ENCODE results near the gene MYO18A.

MYO18A gene

DNA sequence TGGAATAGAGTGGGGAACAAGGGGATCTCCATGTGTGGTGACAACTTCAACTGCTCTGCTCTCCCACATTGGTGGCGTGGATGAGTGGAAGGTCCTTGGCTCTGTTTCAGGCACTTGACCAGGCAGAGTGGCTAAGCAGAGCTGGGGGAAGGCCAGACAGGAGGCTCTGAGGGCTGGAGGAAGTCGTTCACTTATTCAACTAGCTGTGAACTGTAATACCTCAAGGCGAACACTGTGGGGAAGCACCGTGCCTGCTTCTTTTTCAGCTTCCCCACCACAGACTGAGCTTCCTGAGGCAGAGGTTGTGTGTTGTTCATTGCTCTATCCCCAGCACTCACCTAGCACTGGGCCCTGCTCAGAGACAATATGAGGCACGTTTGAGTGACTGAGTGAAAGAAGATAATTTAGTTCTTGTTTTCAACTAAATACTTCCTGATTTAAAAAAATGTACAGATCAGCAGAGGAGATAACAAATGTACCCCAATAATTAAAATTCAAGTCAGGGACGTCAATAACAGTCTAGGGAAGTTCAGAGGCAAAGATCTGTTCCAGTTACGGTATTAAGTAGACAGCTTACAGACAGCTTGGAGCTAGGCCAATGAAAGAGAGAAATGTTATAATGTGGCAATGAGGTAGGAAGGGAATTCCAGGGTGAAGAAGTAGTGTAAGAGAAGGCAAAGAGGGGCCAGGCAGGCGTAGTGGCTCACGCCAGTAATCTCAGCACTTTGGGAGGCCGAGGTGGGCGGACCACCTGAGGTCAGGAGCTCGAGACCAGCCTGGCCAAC lies 34.7 kb downstream of the MYO18A start:
- DNase-seq: peak; percentile 83

DNA sequence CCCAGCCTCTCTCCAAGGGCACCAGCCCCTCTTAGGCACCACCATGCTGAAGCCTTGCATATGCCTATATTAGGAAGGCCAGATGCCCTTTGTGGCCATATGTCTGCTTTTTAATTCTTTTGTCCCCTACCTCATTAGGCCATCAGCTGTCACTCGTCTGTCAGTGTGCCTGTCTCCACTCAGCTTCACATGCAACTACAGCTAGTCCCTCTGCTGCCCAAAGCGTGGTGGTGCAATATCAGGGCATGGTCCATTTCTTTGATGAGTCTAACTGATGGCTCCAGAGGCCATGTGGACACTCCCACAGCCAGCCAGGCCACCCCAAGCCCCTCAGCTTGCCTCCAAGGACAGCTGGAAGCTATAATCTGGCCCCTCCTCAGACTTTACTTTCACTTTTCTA lies 36.3 kb downstream of the MYO18A start:
- no peak for DNase-seq

DNA sequence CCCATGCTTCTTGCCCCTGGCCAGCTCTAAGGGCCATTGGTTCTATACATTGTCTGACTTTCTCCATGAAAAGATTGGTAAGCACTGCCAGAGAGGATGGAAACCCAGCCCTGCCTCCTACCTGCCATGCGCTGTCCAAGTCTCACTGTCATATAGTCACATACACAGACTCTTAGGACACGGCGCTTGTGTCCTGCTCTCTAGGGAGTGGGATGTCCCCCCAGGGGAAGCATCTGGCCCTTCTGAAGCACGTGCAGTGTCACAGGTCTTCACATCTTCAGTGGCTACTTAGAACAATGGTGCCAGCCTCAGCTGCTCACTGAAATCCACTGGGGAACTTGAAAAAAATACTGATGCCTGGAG lies 38.7 kb downstream of the MYO18A start:
- DNase-seq: no peak

DNA sequence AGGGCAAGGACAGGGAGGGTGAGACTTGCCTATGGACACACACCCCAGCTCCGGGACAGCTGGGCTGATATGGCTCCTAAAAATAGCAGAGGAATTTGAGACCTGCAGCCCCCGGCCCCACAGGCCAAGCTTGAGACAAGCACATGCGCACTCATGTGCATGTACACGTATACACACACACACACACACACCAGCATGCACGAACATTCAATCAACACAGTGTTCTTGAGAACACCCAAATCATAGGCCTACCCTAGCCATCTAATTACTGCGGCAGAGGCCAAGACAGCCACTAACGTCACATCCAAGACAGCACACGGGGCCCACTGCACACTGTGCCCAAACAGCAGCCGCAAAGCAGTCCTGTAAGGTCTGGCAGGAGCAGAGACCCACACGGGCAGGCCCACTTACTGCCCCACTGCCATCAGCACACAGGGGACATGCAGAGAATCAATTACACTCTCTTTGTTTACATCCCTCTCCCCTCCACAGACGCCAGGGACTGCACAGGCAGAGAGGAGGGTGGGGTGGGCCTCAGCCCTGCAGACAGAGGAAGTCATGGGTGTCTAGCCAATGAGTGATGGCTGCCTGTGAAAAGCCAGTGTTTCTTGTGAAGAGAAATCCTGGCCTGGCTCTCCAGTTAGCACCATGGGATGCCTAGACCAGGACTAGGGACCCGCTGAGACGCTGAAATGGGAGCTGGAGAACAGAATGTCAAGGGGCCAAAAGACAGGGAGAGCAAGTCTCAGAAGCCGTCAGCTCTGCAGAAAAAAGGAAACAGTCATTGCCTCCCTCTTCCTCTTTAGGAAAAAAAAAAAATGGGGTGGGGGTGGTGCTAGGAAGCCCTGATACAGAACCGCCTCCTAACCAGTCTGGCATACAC lies 39.3 kb downstream of the MYO18A start:
- DNase-seq: peak; percentile 56 to 61

DNA sequence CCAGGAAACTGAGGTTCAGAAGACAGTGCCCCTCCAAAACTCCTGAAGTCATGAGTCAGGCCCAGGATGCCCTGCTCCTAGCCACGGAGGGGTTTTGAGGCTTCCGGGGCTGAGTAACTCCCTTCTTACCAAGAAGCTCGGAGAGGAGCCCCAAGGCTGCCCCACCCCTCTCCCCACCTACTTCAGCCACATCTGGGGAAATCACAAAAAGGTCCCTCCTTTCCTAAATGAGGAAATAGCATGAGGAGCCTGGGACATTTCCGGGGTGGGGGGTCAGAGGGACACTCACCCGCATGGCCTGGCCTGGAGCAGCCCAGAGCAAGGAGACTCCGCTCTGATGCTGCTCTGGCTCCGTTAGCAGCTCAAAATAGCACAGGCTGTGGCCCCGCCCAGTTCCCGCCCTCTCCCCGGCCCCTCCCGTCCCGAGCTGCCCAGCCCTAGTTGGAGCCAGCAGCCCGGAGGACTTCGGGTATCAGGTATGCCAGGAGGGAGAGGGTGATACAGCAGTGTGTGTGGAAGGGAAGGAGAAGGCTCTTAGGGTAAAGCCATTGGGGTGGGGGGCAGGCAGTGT lies 40.1 kb downstream of the MYO18A start:
- DNase-seq: peak; percentile 74 to 82

DNA sequence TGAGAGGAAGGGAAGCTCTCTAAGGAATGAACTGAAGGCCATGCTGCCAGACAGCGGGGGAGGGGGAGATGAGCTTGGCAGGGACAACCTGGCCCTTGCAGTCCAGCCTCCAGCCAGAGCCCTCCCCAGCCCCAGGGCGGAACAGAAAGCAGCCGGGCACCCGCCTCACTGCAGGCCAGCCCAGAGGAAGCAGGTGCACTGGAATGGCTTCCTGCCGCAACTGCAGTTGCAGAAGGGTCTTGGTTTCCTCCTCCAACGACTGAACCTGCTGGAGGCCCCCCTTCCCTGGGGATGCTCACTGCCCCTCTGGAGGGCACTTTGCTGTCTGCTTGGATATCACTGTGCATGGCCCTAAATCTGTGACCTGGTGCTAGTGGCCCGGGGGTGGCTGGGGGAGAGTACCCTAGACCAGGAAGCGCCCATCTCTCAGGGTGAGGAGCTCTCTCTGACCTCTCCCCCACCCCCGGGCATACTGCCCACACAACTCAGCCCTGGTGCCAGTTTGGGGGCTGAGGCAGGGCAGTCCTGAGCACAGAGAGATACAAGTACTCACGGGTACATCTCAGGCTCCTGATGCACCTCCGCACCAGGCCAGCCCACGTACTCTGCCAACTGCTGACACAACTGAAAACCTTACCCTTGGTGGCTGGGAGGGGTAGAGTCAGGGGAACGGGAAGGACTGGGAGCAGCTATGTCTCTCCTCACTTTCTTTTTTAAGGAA lies 41.1 kb downstream of the MYO18A start:
- peak in 1 of 2 donors; percentile 26 for DNase-seq

DNA sequence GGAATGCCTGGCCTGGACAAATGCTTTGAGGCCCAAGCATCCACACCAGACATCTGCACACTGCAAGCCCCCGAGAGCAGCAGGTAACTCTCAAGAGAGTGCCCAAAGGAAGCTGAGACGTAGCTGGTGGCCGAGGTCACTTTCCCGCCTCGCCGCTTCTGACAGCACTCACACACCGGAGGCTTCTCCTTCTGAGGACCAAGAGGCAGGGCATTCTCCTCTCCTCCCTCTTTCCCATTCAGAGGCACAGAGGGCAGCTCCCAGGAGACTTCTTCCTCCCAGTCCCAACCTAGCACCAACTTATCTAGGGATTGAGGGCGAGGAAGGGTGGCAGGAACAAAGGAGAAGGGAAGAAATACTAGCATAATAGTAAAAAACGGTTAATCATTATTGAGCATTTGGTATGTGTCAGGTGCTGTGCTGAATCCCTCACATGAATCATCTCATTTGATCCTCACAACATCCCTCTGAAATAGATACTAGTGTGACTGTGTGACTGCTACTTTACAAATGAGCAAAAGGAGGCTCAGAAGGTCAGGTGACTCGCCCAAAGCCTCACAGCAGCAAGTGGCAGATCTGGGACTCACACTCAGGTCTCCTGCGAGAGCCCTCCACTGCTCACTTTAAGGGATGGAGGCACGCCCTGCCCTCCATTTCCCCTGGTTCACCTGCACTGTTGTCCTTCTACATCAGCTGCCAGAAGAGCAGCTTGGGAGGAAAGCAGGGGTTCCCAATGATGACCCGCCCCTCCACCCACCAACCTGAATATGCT lies 41.8 kb downstream of the MYO18A start:
- DNase-seq: peak in 1 of 2 donors; percentile 39

DNA sequence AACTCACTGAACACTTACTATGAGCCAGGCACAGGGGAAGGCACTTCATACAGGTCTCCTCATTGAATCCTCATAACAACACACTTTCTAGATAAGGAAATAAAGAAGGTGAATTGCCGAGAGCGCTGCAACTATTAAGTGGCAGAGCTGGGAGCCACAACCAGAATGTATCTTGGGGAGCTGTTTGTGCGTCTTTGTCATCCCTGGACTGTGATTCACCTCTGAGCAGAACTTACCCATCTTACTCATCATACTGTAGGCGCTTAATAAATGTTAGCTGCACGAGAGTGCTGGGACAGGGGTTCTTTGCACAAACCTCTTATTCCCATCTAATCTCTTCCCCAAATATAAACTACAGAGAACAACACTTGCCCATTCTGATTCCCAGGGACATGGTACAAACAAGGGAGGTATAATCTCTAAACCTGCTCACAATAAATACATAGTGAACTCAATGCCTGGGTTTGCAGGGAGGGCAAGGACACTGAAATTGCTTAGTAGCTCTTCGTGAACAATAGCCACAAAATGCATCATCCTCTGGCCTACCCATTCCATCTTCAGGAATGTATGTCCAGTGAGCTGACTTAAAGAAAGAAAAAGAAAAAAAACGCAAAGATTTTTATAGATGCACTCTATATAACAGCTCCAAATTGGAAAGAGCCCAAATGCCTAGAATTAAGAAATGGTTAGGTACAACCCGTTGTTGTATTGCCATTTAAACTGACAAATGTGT lies 43.0 kb downstream of the MYO18A start:
- no peak for DNase-seq

DNA sequence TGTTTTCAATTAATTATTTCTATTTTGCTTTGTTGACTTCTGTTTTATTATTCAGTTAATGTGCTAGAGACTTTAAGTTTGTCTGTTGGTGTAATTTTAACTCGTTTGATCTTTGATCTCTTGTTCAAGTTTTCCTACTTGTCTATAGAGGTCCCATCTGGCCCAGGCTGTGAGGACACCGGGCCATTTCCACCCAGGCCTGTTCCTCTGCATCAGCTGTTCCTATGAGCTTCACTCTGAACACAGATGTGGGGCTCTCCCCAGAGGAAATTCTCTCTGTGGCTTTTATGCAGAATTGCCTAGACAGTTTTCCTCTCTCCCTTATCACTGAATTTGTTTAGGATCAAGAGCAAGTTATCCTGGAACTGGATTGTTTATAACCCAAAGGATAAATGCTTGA lies 44.7 kb downstream of the MYO18A start:
- no peak for DNase-seq

DNA sequence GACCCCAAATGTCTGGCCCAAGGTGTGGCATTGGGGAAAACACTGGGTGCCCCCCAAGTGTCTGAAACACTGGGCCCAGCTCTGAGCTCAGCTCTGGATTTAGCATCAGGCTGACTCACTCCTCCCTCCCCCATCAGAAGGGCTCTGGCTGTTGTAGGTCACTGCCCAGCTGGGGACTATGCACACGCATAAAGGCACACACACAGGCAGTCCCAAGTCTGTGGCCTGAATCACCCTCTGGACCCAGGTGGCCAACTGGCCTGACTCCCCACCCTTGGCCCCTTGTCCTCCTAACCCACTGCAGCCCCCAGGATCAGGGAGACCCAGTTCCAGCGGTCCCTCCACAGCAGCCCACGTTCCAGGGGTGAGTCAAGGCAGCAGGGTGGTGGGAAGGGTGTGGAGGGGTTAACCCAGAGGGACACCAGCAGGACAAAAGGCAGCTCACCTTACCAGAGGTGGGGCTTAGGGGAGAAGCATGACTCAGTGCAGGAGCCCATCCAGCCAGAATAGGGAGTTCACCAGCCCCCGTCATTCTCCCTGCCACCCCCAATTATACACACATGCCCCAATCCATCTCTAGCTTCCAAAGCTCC lies 47.0 kb downstream of the MYO18A start:
- DNase-seq: no peak

DNA sequence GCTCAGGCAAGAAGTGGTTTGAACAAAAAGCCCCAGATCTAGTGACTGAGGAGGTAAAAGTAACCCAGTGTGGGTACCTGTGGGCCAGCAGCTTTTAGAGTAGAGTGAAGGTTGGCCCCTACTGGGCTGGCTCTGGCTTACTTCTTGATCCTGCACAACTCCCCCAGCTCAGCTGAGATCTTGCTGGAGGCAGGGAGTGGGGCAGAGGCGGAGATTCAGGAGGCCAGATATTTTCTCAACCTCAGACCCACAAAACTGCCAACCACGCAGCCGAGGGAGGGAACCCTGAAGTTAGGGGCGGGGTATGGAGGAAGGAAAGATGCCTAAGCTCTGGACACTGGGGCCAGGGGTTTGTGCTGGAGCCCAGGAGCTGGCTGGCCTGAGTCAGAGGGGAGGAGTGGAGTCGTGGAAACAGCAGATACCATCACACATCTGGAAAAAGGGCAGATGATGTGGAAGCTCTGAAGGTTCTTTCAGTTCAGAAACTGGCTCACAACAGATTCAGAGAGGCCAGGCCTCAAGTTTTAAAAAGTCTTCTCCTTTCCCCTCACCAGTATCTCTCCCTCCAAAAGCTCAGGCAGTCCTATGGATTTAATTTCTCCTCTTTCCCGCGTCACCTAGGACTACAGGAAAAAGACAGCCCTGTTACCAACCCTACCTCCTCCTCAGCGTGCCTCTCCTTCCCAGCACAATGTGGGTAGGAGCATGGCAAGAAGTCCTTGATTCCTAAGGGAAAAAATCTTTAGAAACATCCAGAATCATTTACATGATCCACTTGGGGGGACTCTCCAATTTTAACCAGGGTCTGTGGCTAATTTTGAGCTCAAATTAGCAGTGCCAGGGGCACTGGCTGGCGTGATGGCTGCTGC lies 48.1 kb downstream of the MYO18A start:
- DNase-seq: no peak

DNA sequence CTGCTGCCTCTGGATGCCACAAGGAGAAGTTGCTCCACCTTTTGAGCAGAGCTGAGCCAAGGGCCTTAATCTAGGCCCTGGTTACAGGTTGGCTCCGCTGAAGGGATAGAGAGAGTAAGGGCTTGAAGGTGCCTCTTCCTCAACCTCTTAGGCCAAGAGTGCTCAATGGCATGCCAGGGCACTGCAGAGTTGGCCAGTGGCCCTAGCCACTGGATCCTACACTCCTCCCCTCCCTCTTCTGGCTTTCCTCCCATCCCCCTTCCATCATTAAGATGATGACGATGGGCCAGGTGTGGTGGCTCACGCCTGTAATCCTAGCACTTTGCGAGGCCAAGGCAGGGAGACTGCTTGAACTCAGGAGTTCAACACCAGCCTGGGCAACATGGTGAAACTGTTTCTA lies 50.5 kb downstream of the MYO18A start:
- no peak for DNase-seq

DNA sequence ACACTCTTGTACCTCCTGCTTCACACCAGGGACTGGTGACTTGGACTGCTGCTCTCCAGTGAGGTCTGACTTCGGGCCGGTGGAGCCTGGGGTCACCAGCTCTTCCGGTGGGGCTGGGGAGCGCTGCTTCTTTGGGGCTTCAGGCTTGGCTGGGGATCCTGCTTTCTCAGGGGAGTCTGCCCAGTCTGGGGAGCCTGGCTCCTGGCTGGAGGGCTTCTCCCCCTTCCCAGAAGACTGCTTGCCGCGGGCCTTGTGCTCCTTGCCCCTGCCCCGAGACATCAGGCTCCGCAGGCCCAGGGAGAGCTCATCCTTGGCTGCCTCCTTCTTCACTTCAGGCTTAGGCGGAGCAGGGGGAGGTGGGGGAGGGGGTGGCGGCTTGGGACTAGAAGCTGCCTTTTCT lies 52.4 kb downstream of the MYO18A start:
- no peak for DNase-seq

DNA sequence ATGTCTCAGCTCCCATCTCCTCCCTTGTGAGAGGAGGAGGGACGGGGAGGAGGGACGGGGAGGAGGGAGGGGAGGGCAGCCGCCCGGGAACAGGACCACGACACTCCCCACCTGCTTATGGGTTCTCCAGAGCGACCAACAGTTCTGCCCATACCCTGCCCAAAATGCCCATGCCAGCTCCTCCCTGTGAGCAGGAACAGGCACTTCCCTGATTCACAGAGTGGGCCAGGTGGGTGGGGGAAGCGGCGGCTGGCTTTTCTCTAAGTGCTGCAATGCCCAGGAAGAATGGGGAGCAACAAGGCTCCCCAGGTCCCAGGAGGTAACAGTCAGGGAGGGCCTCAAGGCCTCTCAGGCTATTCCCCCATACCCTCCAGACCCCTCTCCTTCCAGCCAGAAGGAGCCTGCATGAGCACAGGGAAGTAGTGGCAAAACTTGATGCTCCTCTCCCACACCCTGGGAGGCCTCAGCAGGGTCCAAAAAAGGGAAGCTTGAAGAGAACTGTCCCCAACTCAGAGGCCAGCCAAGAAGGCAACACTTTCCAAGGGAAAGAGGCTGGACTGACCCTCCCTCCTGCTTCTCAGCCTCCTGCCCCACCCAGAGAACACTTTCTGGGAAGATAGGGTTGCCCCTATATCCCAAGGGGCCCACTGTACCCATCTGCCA lies 53.8 kb downstream of the MYO18A start:
- DNase-seq: no peak

DNA sequence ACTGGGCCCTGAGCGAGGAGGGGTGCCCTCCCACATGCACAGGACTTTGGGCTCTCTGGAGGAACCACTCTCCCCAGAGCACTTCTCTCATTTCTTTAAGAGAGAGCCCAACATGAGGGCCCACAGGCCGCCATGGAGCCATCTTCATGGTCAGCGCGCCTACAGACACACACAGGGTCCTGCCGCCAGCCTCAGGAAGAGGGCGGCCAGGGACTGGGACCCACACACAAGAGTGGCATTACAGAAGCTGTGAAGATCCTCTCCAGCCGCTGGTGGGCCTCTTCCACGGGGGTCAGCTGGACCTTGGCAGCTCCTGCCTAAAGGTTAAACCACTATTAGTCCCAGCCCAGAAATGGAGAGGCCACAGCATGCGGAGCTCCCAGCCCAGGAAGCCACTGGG lies 54.5 kb downstream of the MYO18A start:
- no peak for DNase-seq

DNA sequence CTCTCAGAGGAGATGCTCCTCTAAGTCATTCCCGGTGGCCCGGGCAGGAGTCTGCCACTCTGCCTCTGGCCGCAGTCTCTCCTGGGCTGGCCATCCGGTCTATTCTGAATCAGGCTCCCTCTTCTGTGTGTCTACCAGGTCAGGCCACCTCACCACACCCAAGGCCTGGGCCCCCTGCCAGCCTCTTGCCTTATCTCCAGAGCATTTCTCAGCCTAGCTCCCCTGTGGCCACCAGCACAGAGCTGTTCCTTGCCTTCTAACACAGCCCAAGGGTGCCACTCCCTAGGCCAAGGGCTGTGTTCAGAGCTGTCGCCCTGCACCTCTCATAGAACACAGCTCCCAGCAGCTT lies 55.3 kb downstream of the MYO18A start:
- no peak for DNase-seq

DNA sequence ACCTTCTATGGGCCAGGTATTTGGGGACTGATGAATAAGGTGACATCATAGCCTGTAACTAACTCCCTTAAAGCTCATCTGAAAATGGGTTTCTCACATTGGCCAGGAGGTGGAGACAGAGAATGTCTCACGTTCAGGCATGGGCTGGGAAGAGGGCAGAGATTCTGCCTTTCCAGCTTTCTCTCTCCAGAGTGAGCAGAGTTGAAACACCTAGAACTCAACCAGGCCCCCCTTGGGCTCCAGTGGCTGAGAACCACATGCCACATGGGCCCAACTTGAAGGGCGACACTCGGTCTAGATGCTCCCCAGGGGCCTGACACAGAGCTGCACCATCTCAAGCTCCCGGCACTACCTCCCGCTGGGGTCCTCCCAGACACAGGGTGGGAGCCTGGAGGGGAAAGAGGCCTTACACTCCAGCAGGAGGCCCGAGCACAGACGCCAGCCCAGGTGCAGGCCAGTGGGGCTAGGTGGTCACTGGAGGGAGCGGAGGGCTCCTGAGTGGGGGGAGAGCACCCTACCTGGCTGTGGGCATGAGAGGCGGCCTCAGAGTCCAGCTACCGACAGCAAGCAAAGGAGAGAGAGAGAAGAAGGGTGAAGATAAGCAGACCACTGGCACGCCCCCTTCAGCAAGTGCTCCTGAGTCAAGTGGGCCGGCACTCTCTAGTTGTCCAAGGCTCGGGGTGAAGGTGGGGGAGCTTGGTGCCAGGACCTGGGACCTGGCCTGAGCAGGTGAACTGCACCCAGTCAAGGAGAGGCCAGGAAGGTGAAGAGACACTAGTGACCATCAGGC lies 55.9 kb downstream of the MYO18A start:
- DNase-seq: peak; percentile 59 to 63

DNA sequence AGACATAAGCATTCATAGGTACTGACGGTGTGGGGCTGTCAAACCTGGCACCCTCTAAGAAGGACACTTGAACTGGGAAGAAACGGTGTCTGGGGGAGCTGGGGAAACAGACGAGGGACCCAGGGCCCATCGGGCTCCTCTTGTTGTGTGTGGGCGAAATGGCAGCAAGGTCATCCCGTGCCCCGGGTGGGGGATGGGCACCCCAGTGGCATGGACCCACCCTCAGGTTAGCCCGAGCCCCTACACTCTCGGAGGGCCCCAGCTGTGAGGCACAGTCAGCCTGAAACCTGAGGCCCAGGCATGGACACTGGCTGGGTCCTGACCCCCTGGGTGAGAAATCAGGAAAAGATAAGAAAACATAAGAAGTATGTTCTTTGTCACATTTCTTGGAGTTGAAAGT lies 57.1 kb downstream of the MYO18A start:
- DNase-seq: no peak

DNA sequence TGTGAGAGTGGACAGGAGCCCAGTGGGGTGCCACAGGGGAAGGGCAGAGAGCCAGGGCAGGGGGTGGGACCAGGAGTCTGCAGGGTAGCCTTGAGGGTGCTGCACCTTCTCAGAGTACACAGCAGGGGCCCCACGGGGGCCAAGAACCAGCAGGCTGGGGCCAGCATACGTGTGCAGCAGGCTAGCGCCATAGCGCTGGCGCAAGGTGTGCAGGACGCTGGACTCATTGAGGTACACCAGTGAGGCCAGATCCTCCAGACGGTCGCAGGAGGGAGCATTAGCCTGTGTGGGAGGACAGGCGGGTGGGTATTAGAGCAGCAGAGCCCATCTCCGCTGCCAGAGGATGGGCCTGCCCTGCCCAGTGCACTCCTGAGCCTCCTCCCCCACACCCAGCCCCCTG lies 58.8 kb downstream of the MYO18A start:
- no peak for DNase-seq
